Esophagus squamous epithelium (tissue), 4 donors: ENCODE results near the gene POU2AF3.

ENCODE experiments used
- CTCF ChIP-seq, 6 experiments: fragments of 450-650 bp in 4 of 6; fragments of 200-600 bp in 2 of 6; sonication (generic) in 2 of 6; IDR thresholded peaks; one replicate each; pipeline ENCODE4 v1.5.1; 2016 to 2019; ENCODE audit warnings: antibody characterized with exemption in 6 of 6, mild to moderate bottlenecking in 4 of 6, moderate library complexity in 4 of 6
- POLR2A ChIP-seq, 4 donors: fragments of 450-650 bp; IDR thresholded peaks; one replicate each; pipeline ENCODE4 v1.6.1; 2017; ENCODE audit warnings: antibody characterized with exemption in 4 of 4, mild to moderate bottlenecking in 4 of 4, moderate library complexity in 3 of 4

- TF ChIP-seq POLR2A (IDR thresholded peaks at IDR 0.05) (no peak), CTCF (IDR thresholded peaks at IDR 0.05) (no peak)
Measured at GRCh38 chr11:111355101-111355500, 56.8 kb downstream of the POU2AF3 start.
